Measurements from ENCODE around the gene TBX4. TPM values are rescaled to one million over a fixed set of nuclear protein-coding genes. Genes with fewer than 3 reads are reported as not detected.

Gene TBX4
- total RNA-seq, 1 experiment from 2014 or later, result not detected

DNA sequence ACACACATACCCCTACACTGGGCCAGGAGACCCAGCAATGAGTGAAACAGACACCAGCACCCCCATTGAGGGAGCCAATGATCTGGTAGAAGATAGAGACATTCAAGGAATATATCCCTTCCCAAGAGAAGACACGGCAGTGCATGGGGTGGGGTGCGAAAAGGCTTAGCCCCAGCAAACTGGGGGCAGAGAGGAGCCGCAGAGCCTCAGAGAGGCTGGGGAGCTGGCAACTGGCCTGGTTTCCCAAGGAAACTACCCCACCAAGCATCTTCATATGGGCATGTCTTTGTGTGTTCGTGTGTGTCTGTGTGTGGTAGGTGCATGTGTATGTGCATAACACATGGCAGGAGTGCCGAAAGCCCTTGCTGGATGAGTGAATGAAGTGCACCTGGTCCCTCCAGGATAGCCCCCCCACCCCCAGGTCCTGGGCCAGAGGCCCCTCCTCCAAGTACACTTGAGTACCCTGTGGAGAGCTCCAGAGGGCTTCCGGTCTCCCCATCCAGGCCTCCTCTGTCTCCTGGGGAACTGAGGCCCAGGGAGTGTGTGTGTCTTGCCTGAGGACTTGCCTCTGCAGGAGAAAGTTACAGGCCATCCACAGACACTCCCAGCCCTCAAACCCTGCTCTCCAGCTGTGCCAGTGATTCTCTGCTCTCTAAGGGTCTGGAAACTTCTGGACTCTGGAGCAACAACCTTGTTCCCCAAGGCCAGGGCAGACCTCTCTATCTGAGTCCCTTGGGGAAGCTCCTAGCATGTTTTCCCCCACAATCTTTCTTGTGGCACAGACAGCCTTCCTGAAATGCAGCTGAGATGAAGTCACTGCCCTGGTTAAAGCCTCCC, 36.6 kb upstream of the TBX4 start:
- Histone ChIP-seq H3K9me3 (ENCODE audit: control insufficient read depth, low read depth, low read length) (no peaks in the 10 kb centered on the region), H3K4ac (ENCODE audit: low read depth, low read length) (no peak overlapping the region), H2BK20ac (ENCODE audit: low read depth, low read length, poor library complexity, severe bottlenecking) (no peak overlapping the region), H4K8ac (replicated peaks; ENCODE audit: insufficient read length, low read depth, low read length) (no peak overlapping the region), H3K23me2 (ENCODE audit: insufficient read length, low read depth, low read length, poor library complexity, severe bottlenecking) (peaks cover 16% of the 10 kb centered on the region), H3K27me3 (ENCODE audit: insufficient read depth, low read length) (peaks cover 20% of the 10 kb centered on the region), H3K79me1 (ENCODE audit: insufficient read depth, low read depth, low read length, poor library complexity, severe bottlenecking) (no peaks in the 10 kb centered on the region), H2BK5ac (ENCODE audit: insufficient read length, low read length) (no peak overlapping the region), H3K14ac (ENCODE audit: insufficient read depth, low read length) (no peak overlapping the region), H3K4me1 (ENCODE audit: insufficient read depth, low read length) (peaks cover 2% of the 10 kb centered on the region; the same call in 1 of the 2 replicates), H2BK15ac (ENCODE audit: low read depth, low read length) (no peak overlapping the region), H3T11ph (ENCODE audit: low read length) (no peak overlapping the region), H3K18ac (ENCODE audit: insufficient read length, low read depth, low read length) (no peak overlapping the region), H4K91ac (ENCODE audit: insufficient read length, low read depth, low read length) (no peak overlapping the region), H3K79me2 (ENCODE audit: insufficient read depth, low read length) (no peaks in the 10 kb centered on the region), H4K20me1 (ENCODE audit: control insufficient read depth, insufficient read depth, insufficient read length) (no peaks in the 10 kb centered on the region), H4K5ac (ENCODE audit: insufficient read length, low read depth, low read length) (no peak overlapping the region), H3K9ac (ENCODE audit: extremely low read depth, insufficient read length, low read length) (no peak overlapping the region), H3K23ac (ENCODE audit: insufficient read length, low read depth, low read length) (no peak overlapping the region), H2BK12ac (ENCODE audit: insufficient read length, low read depth, low read length) (no peak overlapping the region), H2AK5ac (ENCODE audit: insufficient read length, low read length) (no peak overlapping the region), H3K4me2 (ENCODE audit: insufficient read depth, insufficient read length, low read length) (no peak overlapping the region), H2BK120ac (ENCODE audit: low read depth, low read length, poor library complexity, severe bottlenecking) (no peak overlapping the region), H3K27ac (ENCODE audit: insufficient read length, low read depth, low read length) (no peak overlapping the region), H2AFZ (ENCODE audit: low read length) (no peak overlapping the region), H3K56ac (ENCODE audit: insufficient read length, low read depth, low read length) (no peak overlapping the region)
- Mint-ChIP-seq H3K36me3 (ENCODE audit: insufficient read depth in 1 of 3, low read depth in 3 of 3) (no peaks in the 10 kb centered on the region; a peak in 1 of 7 replicates), H3K4me1 (peaks cover 12 to 16% of the 10 kb centered on the region in 2 experiments), H3K27me3 (ENCODE audit: low read depth) (peaks cover 80% of the 10 kb centered on the region), H3K4me3 (no peak overlapping the region), H3K27ac (no peak overlapping the region), H3K9me3 (no peaks in the 10 kb centered on the region)
- no peak for DNase-seq
- TF ChIP-seq, protein P1, sequence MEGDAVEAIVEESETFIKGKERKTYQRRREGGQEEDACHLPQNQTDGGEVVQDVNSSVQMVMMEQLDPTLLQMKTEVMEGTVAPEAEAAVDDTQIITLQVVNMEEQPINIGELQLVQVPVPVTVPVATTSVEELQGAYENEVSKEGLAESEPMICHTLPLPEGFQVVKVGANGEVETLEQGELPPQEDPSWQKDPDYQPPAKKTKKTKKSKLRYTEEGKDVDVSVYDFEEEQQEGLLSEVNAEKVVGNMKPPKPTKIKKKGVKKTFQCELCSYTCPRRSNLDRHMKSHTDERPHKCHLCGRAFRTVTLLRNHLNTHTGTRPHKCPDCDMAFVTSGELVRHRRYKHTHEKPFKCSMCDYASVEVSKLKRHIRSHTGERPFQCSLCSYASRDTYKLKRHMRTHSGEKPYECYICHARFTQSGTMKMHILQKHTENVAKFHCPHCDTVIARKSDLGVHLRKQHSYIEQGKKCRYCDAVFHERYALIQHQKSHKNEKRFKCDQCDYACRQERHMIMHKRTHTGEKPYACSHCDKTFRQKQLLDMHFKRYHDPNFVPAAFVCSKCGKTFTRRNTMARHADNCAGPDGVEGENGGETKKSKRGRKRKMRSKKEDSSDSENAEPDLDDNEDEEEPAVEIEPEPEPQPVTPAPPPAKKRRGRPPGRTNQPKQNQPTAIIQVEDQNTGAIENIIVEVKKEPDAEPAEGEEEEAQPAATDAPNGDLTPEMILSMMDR (conservative IDR thresholded peaks at IDR 0.05), result no peak
- WGBS (ENCODE audit: extremely low coverage, insufficient read length, low lambda C conversion rate), result no CpG with 5 or more reads among the region's 6 CpGs

Measured in H9 (cell line).